HEK293 (cell line): ENCODE results near the gene MOSPD3.
A peak's percentile ranks its signal among the peaks of the same experiment; 100 is the strongest.

Source experiments
- CTCF ChIA-PET: fragments of 350-600 bp; formaldehyde crosslinking; extraction: SDS; loops from one replicate; lab custom pipeline; 2021; ENCODE audit warnings: antibody characterized with exemption; lab: Yijun Ruan, JAX
- POLR2A ChIA-PET: fragments of 300-600 bp; formaldehyde crosslinking; extraction: SDS; loops from one replicate; lab custom pipeline; 2020; ENCODE audit warnings: antibody characterized with exemption, inconsistent platforms; lab: Yijun Ruan, JAX
- H3K27ac ChIP-seq: fragments of 200-500 bp; sonication (Bioruptor generic); 2 replicates; pipeline ENCODE4 v1.5.1; 2014; ENCODE audit warnings: low read depth, low read length, control low read depth, inconsistent platforms; ENCODE audit errors: extremely low read depth
- H3K36me3 ChIP-seq, 2 experiments: fragments of 200-500 bp in 1 of 2; sonication (Bioruptor generic) in 1 of 2; 1 replicate in 1 of 2; 2 replicates in 1 of 2; pipeline ENCODE4 v1.5.1; 2014 to 2017; ENCODE audit warnings: inconsistent platforms in 2 of 2, low read length in 2 of 2; ENCODE audit not compliant: control insufficient read depth in 2 of 2, insufficient read depth in 1 of 2
- H3K4me1 ChIP-seq: fragments of 200-500 bp; sonication (Bioruptor generic); 2 replicates; pipeline ENCODE4 v1.5.1; 2014; ENCODE audit warnings: mild to moderate bottlenecking, low read length, inconsistent platforms; ENCODE audit not compliant: control insufficient read depth, insufficient read depth
- H3K4me3 ChIP-seq: 2 replicates; pipeline ENCODE4 v1.5.1; 2011; ENCODE audit warnings: low read depth, mild to moderate bottlenecking, control low read depth, low read length, moderate library complexity
- H3K9me3 ChIP-seq: fragments of 200-500 bp; sonication (Bioruptor generic); 2 replicates; pipeline ENCODE4 v1.5.1; 2014; ENCODE audit warnings: low read depth, low read length, inconsistent platforms; ENCODE audit not compliant: control insufficient read depth, insufficient read depth
- KLF8 ChIP-seq: fragments of 450-650 bp; formaldehyde crosslinking; IDR thresholded peaks from 2 replicates; pipeline ENCODE4 v1.5.1; 2016; ENCODE audit warnings: missing biosample characterization, missing genetic modification characterization
- SALL2 ChIP-seq: fragments of 450-650 bp; formaldehyde crosslinking; IDR thresholded peaks from 2 replicates; pipeline ENCODE4 v1.5.0; 2017; ENCODE audit warnings: missing biosample characterization, mild to moderate bottlenecking, missing genetic modification characterization, borderline replicate concordance
- ZBTB8A ChIP-seq: fragments of 450-650 bp; formaldehyde crosslinking; IDR thresholded peaks from 2 replicates; pipeline ENCODE4 v1.5.1; 2016; ENCODE audit warnings: missing biosample characterization, missing genetic modification characterization
- ZFHX2 ChIP-seq: fragments of 450-650 bp; formaldehyde crosslinking; conservative IDR thresholded peaks from 2 replicates; pipeline ENCODE4 v1.5.1; 2016; ENCODE audit warnings: missing biosample characterization, missing genetic modification characterization
- ZNF175 ChIP-seq: fragments of 450-650 bp; formaldehyde crosslinking; IDR thresholded peaks from 2 replicates; pipeline ENCODE4 v1.5.1; 2016; ENCODE audit warnings: missing biosample characterization, missing genetic modification characterization
- ZNF223 ChIP-seq: fragments of 450-650 bp; formaldehyde crosslinking; IDR thresholded peaks from 2 replicates; pipeline ENCODE4 v1.5.1; 2016; ENCODE audit warnings: missing biosample characterization, missing genetic modification characterization
- ZNF311 ChIP-seq: fragments of 450-650 bp; formaldehyde crosslinking; IDR thresholded peaks from 2 replicates; pipeline ENCODE4 v1.5.1; 2017; ENCODE audit warnings: missing biosample characterization, missing genetic modification characterization, borderline replicate concordance
- ZNF416 ChIP-seq: fragments of 450-650 bp; formaldehyde crosslinking; IDR thresholded peaks from 2 replicates; pipeline ENCODE4 v1.5.1; 2016; ENCODE audit warnings: missing biosample characterization, missing genetic modification characterization
- ZNF426 ChIP-seq: fragments of 450-650 bp; formaldehyde crosslinking; IDR thresholded peaks from 2 replicates; pipeline ENCODE4 v1.5.1; 2017; ENCODE audit warnings: missing biosample characterization, missing genetic modification characterization, mild to moderate bottlenecking, inconsistent platforms, moderate library complexity
- ZNF530 ChIP-seq: fragments of 450-650 bp; formaldehyde crosslinking; IDR thresholded peaks from 2 replicates; pipeline ENCODE4 v1.5.1; 2016; ENCODE audit warnings: low read depth, missing biosample characterization, missing genetic modification characterization
- ZNF624 ChIP-seq: fragments of 450-650 bp; formaldehyde crosslinking; IDR thresholded peaks from 2 replicates; pipeline ENCODE4 v1.5.1; 2017; ENCODE audit warnings: missing biosample characterization, missing genetic modification characterization
- ZNF658 ChIP-seq: fragments of 450-650 bp; formaldehyde crosslinking; IDR thresholded peaks from 2 replicates; pipeline ENCODE4; 2016; ENCODE audit warnings: missing biosample characterization, missing genetic modification characterization
- ZNF777 ChIP-seq: fragments of 450-650 bp; formaldehyde crosslinking; IDR thresholded peaks from 2 replicates; pipeline ENCODE4 v1.5.1; 2017; ENCODE audit warnings: missing biosample characterization, missing genetic modification characterization, borderline replicate concordance
- TF ChIP-seq, protein P1 (sequence below): fragments of 450-650 bp; formaldehyde crosslinking; conservative IDR thresholded peaks from 2 replicates; pipeline ENCODE4 v1.5.1; 2016; ENCODE audit warnings: low read depth, missing biosample characterization, missing genetic modification characterization
- TF ChIP-seq, protein P2 (sequence below): fragments of 450-650 bp; formaldehyde crosslinking; IDR thresholded peaks from 2 replicates; pipeline ENCODE4; 2016; ENCODE audit warnings: missing biosample characterization, missing genetic modification characterization
- TF ChIP-seq, protein P3 (sequence below): fragments of 450-650 bp; formaldehyde crosslinking; IDR thresholded peaks from 2 replicates; pipeline ENCODE4 v1.5.1; 2016; ENCODE audit warnings: missing biosample characterization, missing genetic modification characterization, low read depth
- TF ChIP-seq, protein P4 (sequence below): fragments of 450-650 bp; formaldehyde crosslinking; conservative IDR thresholded peaks from 2 replicates; pipeline ENCODE4 v1.5.1; 2016; ENCODE audit warnings: low read depth, missing biosample characterization, missing genetic modification characterization

The MOSPD3 gene

DNA sequence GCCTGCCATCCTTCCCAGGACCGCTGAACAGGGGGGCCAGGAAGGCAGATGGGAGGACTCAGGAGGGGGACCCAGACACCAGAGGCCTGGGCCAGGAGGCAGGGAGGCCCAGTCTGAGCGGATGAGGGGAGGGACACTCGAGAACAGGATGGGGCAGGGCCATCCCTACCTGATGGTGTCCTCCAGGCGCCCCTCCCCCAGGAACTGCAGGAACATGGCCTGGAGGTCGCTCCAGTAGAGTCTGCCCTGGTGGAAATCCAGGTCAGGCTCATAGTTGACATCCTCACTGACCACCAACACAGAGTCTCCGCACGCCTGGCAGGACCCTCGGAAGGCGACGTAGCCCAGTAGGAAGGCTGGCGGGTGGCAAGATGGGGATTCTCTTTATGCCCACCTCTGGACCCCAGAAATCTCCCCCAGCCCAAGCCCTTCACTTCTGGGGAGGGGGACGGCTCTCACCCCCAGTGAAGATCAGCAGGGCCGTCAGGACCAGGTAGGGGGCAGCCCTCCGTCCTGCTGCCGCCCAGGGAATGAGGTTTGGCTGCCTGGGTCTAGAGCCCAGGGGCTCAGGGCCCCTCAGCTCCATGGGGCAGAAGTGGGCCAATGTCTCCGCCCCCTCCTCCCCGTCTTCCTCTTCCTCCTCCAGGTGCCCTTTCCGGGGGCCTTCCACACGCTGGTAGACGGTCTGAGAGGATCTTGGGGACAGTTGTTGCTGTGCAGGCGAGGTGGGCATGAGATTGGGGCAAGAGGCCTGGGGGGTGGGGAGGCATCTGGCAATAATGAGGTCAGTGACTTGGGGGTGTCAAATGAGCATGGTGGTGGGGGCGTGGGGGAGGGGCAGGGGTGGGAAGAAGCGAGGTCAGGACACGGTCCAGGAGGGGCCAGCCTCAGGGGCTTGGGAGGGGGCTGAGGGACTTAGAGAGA, 28.4 kb downstream of the MOSPD3 start:
- Histone ChIP-seq H3K4me3 (no peak overlapping the region), H3K27ac (no peak overlapping the region), H3K36me3 (no peaks in the 10 kb centered on the region), H3K4me1 (no peaks in the 10 kb centered on the region)
- CTCF ChIA-PET = interaction anchor here (0.6 kb wide), 1 partner anchor 172 kb away, joined by 3 read pairs; no protein-coding TSS in a partner anchor
- POLR2A ChIA-PET = no interaction called here
- no peak for TF ChIP-seq ZNF175 (tag by site-specific recombination)
- peak; percentile 25; the same call in 1 of the 2 replicates for TF ChIP-seq ZFHX2 (tag by site-specific recombination)
- TF ChIP-seq ZNF311 (tag by site-specific recombination) = no peak
- TF ChIP-seq, all 188 proteins: peak for 1
- H3K9me3 ChIP-seq = no peaks in the 10 kb centered on the region

DNA sequence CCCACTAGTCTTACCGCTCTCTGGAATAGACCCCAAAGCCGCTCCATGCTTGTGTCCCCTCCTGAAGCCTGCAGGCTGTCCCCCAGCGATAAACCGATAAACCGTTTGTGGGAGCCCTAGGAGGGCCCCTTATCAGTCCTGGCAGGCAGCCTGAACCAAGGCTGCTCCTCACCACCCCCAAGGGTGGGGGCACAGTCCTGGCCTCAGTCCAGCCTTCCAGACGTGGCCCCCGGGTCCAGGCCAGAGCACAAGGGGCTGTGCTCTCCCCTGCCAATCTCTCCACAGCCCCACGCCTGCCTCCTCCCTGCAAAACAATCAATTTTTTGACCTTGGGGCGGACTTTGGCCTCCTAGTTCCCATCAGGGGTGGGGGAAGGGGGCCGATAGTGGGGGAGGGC, 29.1 kb downstream of the MOSPD3 start, which contains the start of gene TFR2:
TFR2 (minus strand) TSS at position 90 of the 397 bp plus-strand sequence; CDS start at position 47, 43 bp downstream.
- ChIA-PET CTCF (interaction anchor here (0.8 kb wide), 1 partner anchor 11 kb away, joined by 3 read pairs; no protein-coding TSS in a partner anchor), POLR2A (no interaction called here)
- no peaks in the 10 kb centered on the region for H3K9me3 ChIP-seq
- H3K4me3 ChIP-seq = no peak within 1 kb of the TSS
- H3K27ac ChIP-seq = no peak within 1 kb of the TSS
- TF ChIP-seq ZNF426 (tag by site-specific recombination) = no peak
- H3K4me1 ChIP-seq = no peaks in the 10 kb centered on the region
- H3K36me3 ChIP-seq = no peaks in the 10 kb centered on the region

DNA sequence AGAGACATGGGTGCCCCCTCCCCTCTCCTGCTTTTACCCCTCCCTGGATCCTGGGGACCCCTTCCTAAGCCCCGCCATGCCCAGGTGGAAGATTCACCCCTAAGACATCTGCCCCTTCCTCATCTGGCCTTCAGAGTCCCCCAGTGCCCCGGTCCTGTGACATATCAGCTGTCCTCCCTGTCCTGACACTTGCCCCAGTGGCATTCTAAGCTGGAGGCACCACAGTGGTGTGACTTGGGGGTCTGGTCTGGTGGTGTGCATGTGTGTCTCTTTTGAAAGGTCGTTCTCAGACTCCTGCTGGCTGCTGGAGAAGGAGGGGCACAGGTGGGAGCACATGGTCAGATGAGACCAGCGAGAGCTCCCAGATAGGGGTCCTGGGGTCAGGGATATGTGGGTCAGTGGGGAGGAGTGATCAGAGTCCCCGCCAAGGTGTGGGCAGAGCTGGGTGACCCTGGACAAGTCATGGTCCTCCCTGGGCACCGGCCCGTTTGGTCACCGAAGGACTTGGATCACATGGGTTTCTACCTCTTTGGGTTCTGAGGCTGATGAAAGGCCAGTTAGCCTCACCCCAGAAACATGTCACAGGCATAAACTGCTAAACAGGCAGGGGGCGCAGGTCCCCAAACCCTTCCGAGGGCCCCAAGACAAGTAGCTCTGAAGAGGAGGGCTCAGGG, 29.7 kb downstream of the MOSPD3 start:
- H3K9me3 ChIP-seq = no peaks in the 10 kb centered on the region
- no peak overlapping the region for H3K4me3 ChIP-seq
- POLR2A ChIA-PET = no interaction called here
- CTCF ChIA-PET = interaction anchor here (0.8 kb wide), 1 partner anchor 12 kb away, joined by 3 read pairs; no protein-coding TSS in a partner anchor
- H3K36me3 ChIP-seq = no peaks in the 10 kb centered on the region
- no peak overlapping the region for H3K27ac ChIP-seq
- H3K4me1 ChIP-seq = no peaks in the 10 kb centered on the region
- no peak for TF ChIP-seq ZNF777
- TF ChIP-seq, protein P1, sequence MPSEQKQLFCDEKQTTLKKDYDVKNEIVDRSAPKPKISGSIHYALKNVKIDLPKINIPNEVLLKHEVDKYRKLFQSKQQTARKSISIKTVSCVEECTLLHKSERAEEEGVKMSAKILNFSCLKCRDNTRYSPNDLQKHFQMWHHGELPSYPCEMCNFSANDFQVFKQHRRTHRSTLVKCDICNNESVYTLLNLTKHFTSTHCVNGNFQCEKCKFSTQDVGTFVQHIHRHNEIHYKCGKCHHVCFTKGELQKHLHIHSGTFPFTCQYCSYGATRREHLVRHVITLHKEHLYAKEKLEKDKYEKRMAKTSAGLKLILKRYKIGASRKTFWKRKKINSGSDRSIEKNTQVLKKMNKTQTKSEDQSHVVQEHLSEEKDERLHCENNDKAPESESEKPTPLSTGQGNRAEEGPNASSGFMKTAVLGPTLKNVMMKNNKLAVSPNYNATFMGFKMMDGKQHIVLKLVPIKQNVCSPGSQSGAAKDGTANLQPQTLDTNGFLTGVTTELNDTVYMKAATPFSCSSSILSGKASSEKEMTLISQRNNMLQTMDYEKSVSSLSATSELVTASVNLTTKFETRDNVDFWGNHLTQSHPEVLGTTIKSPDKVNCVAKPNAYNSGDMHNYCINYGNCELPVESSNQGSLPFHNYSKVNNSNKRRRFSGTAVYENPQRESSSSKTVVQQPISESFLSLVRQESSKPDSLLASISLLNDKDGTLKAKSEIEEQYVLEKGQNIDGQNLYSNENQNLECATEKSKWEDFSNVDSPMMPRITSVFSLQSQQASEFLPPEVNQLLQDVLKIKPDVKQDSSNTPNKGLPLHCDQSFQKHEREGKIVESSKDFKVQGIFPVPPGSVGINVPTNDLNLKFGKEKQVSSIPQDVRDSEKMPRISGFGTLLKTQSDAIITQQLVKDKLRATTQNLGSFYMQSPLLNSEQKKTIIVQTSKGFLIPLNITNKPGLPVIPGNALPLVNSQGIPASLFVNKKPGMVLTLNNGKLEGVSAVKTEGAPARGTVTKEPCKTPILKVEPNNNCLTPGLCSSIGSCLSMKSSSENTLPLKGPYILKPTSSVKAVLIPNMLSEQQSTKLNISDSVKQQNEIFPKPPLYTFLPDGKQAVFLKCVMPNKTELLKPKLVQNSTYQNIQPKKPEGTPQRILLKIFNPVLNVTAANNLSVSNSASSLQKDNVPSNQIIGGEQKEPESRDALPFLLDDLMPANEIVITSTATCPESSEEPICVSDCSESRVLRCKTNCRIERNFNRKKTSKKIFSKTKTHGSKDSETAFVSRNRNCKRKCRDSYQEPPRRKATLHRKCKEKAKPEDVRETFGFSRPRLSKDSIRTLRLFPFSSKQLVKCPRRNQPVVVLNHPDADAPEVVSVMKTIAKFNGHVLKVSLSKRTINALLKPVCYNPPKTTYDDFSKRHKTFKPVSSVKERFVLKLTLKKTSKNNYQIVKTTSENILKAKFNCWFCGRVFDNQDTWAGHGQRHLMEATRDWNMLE (tag by site-specific recombination) = no peak
- TF ChIP-seq, protein P2, sequence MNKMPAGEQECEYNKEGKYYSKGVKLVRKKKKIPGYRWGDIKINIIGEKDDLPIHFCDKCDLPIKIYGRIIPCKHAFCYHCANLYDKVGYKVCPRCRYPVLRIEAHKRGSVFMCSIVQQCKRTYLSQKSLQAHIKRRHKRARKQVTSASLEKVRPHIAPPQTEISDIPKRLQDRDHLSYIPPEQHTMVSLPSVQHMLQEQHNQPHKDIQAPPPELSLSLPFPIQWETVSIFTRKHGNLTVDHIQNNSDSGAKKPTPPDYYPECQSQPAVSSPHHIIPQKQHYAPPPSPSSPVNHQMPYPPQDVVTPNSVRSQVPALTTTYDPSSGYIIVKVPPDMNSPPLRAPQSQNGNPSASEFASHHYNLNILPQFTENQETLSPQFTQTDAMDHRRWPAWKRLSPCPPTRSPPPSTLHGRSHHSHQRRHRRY = no peak
- no peak for TF ChIP-seq ZNF223 (tag by site-specific recombination)
- no peak for TF ChIP-seq ZNF624 (tag by site-specific recombination)
- TF ChIP-seq, protein P3, sequence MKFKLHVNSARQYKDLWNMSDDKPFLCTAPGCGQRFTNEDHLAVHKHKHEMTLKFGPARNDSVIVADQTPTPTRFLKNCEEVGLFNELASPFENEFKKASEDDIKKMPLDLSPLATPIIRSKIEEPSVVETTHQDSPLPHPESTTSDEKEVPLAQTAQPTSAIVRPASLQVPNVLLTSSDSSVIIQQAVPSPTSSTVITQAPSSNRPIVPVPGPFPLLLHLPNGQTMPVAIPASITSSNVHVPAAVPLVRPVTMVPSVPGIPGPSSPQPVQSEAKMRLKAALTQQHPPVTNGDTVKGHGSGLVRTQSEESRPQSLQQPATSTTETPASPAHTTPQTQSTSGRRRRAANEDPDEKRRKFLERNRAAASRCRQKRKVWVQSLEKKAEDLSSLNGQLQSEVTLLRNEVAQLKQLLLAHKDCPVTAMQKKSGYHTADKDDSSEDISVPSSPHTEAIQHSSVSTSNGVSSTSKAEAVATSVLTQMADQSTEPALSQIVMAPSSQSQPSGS = no peak
- TF ChIP-seq ZNF658 (tag by site-specific recombination) = no peak
- no peak for TF ChIP-seq ZNF530 (tag by site-specific recombination)
- TF ChIP-seq, protein P4, sequence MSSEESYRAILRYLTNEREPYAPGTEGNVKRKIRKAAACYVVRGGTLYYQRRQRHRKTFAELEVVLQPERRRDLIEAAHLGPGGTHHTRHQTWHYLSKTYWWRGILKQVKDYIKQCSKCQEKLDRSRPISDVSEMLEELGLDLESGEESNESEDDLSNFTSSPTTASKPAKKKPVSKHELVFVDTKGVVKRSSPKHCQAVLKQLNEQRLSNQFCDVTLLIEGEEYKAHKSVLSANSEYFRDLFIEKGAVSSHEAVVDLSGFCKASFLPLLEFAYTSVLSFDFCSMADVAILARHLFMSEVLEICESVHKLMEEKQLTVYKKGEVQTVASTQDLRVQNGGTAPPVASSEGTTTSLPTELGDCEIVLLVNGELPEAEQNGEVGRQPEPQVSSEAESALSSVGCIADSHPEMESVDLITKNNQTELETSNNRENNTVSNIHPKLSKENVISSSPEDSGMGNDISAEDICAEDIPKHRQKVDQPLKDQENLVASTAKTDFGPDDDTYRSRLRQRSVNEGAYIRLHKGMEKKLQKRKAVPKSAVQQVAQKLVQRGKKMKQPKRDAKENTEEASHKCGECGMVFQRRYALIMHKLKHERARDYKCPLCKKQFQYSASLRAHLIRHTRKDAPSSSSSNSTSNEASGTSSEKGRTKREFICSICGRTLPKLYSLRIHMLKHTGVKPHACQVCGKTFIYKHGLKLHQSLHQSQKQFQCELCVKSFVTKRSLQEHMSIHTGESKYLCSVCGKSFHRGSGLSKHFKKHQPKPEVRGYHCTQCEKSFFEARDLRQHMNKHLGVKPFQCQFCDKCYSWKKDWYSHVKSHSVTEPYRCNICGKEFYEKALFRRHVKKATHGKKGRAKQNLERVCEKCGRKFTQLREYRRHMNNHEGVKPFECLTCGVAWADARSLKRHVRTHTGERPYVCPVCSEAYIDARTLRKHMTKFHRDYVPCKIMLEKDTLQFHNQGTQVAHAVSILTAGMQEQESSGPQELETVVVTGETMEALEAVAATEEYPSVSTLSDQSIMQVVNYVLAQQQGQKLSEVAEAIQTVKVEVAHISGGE (tag by site-specific recombination) = no peak
- TF ChIP-seq ZNF416 (tag by site-specific recombination) = no peak
- TF ChIP-seq ZBTB8A (tag by site-specific recombination) = no peak
- no peak for TF ChIP-seq SALL2
- no peak for TF ChIP-seq KLF8 (tag by site-specific recombination)
